ENCODE results near the gene APBB2.

Gene APBB2

DNA sequence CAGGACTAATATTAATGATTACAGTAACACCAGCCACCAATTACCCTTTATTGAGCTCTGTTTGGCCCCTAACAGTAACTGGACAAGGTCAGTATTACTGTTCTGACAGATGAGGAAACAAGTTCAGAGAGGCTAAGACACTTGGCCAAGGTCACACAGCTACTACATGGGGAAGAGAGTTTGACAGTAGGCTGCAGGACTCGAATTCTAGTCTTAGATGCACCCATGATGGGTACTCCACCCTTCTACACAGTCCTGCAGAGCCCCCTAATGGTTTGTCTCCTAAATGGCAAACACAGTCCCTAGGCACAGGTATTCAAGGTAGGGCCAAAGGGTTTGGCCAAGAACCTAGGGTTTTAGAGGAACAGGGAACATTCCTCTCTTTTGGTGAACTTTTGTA, 370.6 kb downstream of the APBB2 start:
- DNase-seq (ENCODE audit: low read depth), result peak; percentile 65
- TF ChIP-seq, protein P1, sequence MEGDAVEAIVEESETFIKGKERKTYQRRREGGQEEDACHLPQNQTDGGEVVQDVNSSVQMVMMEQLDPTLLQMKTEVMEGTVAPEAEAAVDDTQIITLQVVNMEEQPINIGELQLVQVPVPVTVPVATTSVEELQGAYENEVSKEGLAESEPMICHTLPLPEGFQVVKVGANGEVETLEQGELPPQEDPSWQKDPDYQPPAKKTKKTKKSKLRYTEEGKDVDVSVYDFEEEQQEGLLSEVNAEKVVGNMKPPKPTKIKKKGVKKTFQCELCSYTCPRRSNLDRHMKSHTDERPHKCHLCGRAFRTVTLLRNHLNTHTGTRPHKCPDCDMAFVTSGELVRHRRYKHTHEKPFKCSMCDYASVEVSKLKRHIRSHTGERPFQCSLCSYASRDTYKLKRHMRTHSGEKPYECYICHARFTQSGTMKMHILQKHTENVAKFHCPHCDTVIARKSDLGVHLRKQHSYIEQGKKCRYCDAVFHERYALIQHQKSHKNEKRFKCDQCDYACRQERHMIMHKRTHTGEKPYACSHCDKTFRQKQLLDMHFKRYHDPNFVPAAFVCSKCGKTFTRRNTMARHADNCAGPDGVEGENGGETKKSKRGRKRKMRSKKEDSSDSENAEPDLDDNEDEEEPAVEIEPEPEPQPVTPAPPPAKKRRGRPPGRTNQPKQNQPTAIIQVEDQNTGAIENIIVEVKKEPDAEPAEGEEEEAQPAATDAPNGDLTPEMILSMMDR (IDR thresholded peaks at IDR 0.05; ENCODE audit: insufficient read depth, low read depth, low read length, missing control alignments), result peak; percentile 54
- H3K4me3 ChIP-seq (ENCODE audit: low read depth, low read length), result no peak overlapping the region

DNA sequence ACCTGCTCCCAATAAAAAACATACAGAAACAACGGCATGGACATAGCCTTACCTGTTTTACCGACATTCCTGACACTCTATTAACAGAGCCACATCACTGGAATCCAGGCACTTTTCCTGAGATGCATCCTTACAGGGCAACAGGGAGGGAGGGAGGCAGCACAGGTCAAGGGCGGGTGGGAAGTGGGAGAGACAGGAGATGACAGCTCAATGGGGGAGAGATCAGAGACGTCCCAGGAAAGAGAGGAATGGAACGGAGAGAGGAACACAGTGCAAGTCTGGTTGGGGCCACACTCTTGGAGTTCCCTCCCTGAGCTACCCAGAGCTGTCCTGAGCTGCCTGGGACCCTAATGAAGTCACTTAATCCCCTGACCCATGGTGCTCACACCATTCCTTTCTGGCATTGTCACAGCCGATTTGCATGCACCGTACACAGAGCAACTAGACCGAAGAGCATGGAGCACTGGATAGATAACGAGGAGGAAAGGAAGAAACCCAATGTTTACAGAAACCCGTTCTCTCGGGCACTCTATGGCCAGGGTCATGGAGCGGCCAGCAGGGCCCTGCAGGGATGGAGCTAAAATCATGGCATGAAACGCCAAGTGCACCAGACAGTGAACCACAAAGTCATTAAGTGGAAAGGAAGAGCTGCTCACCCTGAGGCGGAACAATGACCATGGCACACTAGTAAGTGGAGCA, 371.5 kb downstream of the APBB2 start:
- DNase-seq (ENCODE audit: low read depth), result no peak
- TF ChIP-seq, protein P1 (IDR thresholded peaks at IDR 0.05; ENCODE audit: insufficient read depth, low read depth, low read length, missing control alignments), result no peak
- H3K4me3 ChIP-seq (ENCODE audit: low read depth, low read length), result no peak overlapping the region

DNA sequence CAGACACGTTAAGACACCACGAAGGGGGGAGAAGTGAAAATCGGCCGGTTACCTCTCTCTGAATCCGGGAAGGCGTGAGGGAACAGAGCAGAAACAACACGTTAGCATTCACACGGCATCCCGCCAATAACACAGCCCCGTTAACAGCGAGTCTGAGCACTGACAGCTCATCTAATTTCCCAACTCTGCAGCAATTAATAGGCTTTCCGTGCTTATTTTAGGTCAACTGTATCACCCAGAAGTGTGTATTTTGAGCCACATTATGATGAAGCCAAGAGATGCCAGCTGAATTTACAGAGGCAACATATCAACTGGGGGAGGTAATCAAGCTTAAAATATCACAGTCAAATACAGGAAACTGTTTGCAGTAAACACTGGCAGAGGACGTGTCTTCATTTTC, 372.0 kb downstream of the APBB2 start:
- H3K4me3 ChIP-seq (ENCODE audit: low read depth, low read length), result no peak overlapping the region
- TF ChIP-seq, protein P1 (IDR thresholded peaks at IDR 0.05; ENCODE audit: insufficient read depth, low read depth, low read length, missing control alignments), result no peak

DNA sequence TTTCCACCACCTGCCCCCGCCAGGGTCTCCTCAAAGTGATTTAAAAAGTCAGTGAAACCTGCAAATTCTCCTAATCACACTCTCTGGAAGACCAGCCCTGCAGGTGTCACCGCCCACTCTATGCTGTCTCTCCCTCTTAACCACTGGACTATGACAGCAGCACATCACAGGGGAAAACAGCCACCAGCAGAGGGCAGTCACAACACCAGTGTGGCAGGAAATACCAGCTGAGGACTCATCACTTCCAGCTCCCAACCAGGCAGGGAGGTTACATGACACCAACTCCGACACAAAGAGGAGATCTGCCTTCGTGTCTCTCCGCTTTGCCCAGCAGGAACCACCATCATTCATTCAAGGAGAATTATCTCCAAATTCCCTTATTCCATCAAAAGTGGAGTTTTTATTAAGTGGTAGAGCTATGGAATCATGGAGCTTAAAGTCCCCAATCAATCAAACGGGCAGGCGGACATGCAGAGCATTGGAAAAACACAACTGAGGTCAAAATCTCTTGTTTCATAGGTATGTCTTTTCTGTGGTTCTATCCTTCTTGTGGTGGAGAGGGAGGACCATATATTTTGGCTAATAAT, 373.3 kb downstream of the APBB2 start:
- H3K4me3 ChIP-seq (ENCODE audit: low read depth, low read length), result no peak overlapping the region
- peak; percentile 85 for DNase-seq (ENCODE audit: low read depth)
- TF ChIP-seq, protein P1 (IDR thresholded peaks at IDR 0.05; ENCODE audit: insufficient read depth, low read depth, low read length, missing control alignments), result peak; percentile 78

More for the DNA sequence above, 372.0 kb downstream of the APBB2 start:
- no peak for DNase-seq (ENCODE audit: low read depth)

DNA sequence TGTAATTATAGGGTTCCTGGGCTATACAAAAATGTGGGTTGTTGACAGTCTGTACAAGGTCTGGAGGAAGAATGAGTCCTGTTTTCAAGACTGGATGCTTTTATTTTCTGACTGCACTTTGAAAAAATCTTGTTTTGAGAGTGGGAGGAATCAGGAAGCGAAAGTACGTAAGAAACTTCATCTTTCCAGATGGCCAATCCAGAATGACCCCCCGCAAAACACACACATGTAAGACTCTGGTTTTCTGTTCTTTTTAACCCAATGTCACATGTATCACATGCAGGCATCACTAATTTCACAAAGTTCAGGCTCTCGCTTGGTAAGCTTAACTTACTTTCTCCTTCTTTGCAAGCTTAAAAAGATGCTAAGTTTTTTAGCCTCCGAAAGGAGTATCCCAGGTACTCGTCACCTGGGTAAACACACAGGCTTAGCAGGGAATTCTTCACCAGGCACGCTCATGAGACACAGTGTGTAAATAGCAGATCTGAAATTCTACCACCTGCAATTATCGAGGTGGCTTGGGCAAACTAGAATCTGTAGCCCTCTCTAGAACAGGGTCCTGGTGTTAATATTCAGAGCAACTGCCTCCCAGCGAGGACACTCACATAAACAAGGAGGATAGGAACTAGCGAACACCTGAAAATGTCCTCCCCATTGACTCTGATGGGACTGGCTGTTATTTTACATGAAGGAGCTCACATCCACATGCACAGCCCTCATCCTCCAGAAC, 373.9 kb downstream of the APBB2 start:
- TF ChIP-seq, protein P1 (IDR thresholded peaks at IDR 0.05; ENCODE audit: insufficient read depth, low read depth, low read length, missing control alignments), result no peak
- peak; percentile 69 for DNase-seq (ENCODE audit: low read depth)
- H3K4me3 ChIP-seq (ENCODE audit: low read depth, low read length), result no peak overlapping the region

DNA sequence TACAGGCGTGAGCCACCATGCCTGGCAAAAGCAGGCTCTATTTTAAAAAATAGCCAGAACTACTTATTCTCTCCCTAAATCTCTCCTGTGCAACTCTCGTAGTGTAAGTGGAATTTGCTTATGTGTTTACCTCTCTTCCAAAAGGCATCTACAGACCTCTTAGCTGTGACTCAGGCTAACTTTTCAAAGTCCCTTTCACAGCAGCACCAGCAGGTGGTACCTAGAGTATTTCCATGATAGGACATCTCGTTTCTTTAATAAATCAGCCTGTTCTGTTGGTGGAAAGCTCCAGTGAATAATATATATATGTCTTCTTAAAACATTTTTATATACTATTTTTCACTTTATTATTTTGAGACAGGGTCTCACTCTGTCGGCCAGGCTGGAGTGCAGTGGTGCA, 375.6 kb downstream of the APBB2 start:
- TF ChIP-seq, protein P1 (IDR thresholded peaks at IDR 0.05; ENCODE audit: insufficient read depth, low read depth, low read length, missing control alignments), result peak; percentile 16
- DNase-seq (ENCODE audit: low read depth), result no peak
- H3K4me3 ChIP-seq (ENCODE audit: low read depth, low read length), result no peak overlapping the region

All from GM12865 (cell line).